ENCODE measurements around the gene RAB20.
"Not testable (repeated sequence)": the region's sequence is repeated elsewhere in the genome, so short reads cannot be mapped to it uniquely, and the experiment has no call there.

RAB20 gene

DNA sequence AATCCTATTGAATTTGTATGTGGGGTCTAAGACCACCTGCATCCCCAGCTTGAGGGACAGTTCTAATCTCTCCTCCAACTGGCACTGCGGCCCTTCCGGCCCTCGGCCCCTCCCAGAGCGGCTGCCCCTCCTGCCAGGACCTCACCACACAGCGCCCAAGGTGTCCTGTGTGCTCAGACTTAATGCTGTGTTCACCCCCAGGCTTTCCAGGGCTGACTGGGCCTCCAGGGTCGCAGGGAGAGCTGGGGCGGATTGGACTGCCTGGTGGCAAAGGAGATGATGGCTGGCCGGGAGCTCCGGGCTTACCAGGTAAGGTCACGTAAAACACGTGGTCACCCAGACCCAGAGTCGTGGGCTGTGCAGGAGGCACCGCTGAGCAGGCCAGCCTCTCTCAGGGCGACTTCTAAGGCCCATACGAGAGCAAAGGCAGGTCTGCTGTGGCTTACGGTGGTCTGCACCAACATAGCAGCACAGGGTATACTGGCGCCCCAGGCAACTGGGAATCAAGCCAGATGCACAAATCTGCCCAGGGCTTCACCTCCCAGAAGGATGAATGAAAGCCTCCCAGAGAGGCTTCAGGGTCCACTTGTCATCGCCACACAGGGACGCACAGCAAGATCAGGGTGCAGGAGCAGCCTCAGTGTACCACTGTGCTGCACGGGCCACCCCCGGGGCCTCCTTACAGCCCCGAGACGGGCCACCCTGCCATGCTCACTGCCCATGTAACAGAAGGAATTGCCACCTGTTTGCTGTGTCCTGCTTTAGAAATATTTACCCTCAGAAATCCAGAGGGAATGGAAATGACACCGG lies 69.4 kb downstream of the RAB20 start:
- DNase-seq (ENCODE audit: low read depth) = no peak

DNA sequence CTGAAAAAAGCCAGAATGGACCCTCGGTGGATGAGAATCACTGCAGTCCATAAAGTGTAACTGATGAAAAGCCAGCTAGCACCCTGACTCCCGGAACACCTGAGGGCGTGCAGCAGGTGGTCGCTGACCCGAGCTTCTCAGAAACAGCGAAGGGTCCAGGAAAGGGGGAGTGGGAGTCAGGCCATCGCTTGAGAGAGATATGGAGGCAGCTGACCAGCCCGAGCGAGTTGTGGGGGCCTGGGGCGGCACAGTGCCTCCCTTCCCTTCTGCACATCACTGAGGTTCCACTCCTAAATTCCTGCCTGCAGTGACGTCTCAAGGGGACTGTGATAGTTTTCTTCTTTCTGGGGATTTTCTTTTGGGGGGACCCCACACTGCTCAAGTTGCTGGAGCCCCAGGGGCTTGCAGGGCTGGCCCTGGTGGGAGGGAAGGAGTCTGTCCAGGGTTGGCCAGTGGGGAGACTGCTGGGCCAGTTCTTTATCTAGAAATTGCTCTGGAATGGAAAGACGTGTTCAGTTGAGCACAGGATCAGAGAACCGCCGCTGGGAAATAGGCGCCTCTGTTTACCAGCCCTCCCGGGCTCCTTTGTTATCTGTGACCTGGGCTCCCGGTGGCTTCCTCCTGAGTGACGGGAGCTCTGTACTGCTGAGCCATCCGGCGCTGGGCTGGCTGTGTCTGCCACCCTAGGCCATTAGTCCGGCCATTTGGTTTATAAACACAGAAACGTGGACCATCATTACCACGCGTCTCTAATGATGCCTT lies 71.3 kb downstream of the RAB20 start:
- DNase-seq (ENCODE audit: low read depth) = no peak

DNA sequence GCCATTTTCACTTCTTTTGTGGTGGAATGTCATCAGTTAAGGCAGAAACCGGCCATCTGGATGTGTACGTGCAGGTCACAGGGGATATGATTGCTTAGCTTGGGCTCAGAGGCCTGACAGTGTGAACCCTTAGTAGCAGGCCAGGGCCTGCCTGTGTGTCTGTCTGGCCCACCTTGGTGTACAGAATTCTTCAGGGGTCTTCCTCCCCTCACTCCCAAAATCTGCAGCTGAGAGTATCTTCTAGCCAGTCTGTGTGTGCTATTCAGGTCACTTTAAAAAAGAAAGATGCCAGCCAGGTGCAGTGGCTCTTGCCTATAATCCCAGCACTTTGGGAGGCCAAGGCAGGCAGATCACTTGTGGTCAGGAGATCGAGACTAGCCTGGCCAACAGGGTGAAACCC lies 74.6 kb downstream of the RAB20 start:
- not testable (repeated sequence) for DNase-seq (ENCODE audit: low read depth)

DNA sequence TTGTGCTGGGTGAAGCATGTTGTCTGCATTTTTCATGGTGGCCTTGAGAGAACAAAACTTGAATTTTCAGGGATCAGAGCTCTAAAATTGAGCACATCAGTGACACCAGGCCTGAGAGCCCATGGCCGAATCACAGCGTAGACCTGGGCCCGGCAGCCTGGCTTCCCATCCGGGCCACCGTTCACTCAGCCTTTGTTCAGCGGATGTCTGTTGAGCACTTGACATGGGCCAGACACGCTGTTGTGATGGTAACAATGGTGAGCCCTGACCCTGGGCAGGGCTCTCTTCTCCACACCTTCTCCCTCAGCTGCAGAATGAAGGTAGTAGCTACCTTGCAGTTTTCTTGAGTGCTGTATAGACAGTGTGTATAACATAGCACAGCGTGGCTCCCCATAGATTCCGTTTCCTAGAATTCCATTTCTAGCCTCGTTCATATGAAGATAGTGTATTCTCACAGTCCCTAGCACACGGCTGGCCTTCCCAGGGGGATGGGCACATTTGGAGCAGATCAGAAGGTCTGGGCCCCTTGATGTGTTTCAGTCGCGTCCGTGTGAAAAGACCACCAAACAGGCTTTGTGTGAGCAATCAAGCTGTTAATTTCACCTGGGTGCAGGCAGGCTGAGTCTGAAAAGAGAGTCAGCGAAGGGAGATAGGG lies 75.3 kb downstream of the RAB20 start:
- DNase-seq (ENCODE audit: low read depth) = no peak

DNA sequence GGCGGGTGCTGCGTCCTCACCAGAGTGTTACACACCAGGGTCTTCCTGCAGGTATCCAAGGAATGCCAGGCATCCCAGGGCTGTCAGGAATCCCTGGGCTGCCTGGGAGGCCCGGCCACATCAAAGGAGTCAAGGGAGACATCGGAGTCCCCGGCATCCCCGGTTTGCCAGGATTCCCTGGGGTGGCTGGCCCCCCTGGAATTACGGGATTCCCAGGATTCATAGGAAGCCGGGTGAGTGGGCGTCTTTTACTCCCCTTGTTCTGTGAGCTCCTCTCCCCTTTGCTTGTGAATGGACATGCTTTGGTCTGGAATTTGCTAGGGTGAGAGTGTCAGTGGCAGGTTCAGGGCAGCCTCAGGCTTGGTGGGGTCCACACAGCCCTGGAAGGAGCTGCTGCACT lies 75.9 kb downstream of the RAB20 start:
- no peak for DNase-seq (ENCODE audit: low read depth)

DNA sequence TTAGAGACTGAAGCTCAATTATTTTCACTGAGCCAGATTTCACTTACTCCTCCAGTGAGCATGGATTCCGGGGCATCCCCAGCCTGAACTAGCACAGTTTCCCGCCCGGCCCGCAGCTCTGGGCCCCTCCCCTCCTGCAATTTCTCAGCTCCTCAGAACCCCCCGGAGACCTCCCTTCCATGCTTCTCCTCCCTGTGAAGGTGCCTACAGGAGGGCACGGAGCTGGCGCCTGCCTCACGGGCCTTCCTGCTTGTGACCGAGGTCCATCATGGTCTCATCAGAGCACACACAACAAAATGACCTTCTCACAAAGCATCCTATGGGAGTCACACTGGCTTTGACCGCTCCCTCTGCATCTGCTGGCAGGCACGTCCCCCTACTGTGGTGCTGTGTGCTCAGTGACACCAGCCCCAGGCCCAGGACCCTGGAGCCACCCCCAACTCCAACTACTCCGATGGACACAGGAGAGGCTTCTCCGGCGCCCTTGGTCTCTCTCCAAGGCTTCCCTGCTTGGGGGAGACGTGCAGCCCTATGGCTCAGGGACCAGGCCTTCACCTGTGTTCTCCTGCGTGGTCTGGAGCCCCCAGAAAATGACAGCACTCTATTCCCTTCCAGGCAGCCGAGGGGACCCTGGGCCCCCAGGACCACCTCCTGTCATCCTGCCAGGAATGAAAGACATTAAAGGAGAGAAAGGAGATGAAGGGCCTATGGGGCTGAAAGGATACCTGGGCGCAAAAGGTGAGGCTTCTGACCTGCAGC lies 77.1 kb downstream of the RAB20 start:
- DNase-seq (ENCODE audit: low read depth) = no peak

DNA sequence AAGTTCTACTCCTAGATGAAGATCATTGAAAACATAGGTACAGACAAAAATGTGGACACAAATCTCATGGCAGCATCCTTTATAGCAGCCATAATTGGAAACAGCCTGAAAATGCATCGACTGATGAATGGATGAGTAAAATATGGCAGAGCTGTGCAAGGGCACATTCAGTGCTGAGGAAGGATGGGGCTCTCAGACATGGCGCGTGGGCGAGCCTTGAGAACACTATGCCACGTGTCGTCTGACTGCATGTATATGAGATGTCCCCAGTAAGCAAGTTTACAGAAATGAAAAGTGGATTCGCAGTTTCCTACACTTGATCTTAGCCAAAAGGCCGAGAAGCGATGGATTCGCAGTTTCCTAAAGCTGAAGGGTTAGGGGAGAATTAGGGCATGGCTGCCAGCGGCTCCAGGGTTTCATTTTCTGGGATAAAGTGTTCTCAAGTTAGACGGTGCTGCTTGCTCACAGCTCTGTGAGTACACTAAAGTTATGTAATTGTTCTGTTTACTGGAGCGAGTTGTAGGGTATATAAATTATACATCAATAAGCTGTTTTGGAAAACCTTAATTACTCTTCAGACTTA lies 78.0 kb downstream of the RAB20 start:
- DNase-seq (ENCODE audit: low read depth) = no peak

DNA sequence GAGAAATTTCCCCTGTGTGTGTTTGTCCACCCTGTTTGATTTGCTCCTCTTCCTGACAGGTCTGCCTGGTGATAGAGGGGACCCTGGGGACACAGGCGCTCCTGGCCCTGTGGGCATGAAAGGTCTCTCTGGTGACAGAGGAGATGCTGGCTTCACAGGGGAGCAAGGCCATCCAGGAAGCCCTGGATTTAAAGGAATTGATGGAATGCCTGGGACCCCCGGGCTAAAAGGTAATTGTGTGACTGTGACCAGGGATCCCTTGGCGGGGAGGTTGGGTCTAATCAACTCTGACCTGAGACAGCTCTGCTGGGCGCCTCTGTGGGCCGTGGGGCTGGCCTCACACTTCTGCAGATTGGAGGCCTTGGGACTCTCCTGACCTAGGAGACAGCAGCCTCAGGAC lies 81.4 kb downstream of the RAB20 start:
- DNase-seq (ENCODE audit: low read depth) = no peak

DNA sequence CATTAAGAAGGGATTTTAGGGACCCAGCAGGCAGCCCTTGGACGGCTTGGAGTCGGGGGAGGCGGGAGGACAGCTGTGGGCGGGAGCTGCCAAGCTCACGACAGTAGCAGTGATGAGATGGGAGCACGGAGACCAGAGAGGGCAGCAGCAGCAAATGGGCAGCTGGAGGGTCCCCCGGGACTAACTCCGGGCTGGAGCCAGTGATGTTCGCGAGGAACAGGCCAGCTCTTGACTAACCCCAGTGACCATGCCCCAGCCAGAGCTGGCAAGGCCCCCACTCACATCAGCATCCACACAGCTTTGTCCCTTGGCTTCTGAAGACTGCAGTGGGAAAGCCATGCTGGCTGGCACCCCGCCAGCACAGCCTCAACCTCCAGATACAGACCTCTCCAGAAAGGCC lies 81.9 kb downstream of the RAB20 start:
- no peak for DNase-seq (ENCODE audit: low read depth)

DNA sequence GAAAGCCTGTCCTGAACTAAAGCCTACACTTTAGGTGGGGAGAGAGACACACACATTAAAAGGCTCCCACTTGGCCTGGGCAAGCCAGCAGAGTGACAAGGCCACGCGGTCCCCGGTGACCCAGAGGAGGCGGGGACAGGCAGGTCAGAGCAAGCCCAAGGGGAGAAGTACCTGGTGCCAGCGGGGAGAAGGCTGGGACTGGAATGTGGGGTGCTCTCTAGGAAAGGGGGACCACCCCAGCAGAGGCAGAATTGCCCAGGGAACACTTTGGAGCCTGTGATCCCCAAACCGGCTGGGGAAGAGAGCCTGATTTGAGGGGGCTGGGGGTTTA lies 82.3 kb downstream of the RAB20 start:
- no peak for DNase-seq (ENCODE audit: low read depth)

DNA sequence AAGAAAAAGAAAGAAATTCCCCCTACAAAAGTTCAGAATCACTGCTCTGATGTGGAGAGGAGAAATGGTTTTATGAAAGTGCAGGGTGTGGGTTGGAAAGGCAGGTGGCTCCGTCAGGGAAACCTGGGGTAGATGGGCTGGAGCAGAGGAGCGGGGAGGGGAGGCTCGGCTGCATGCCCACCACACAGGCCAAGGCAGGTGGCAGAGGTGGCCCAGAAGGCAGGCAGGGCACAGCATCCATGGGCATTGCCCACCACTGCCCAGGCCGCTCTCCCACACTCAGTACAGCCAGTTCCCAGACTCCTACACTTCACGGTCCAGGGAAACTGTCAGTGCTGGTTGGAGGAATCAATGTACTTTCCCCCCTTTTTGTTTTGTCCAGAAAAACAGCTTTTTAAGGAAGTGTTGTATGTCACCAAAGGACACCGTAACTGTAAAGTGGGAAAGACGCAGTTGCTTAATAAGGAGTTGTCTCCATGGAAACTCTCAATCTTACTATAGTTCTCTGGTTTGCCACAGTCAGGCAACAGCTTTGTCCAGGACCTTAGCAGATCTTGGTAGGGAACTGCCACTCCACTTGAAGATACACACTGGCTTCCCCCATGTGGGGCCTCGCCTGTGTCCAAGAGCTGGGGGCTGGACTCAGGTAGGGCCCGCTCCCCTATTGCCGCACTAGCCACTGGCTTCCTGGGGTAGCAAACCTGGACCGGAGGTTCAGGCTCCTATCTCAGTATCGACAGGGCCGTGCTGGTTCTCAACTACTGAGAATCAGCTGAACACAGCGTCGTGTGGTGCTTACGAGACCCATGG lies 82.9 kb downstream of the RAB20 start:
- DNase-seq (ENCODE audit: low read depth) = no peak

DNA sequence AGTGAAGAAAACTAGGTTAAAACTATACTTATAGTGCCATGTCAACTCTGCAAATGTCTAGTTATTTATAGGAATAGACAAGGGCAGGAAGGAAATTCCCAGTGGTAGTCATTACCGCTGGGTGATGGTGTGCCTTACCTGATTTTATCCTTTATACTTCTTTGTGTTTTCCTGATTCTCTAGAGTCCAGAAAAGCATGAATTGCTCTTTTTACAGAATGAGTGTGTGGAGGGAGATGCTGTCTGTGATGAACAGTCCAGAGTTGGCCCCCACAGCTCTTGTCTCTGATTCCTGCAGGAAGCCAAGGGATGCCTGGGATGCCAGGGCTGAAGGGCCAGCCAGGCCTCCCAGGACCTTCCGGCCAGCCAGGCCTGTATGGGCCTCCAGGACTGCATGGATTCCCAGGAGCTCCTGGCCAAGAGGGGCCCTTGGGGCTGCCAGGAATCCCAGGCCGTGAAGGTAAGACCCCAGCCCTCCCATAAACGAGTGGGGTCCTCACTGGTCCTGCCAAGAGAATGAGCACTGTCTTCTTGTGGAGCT lies 83.7 kb downstream of the RAB20 start:
- DNase-seq (ENCODE audit: low read depth) = no peak

DNA sequence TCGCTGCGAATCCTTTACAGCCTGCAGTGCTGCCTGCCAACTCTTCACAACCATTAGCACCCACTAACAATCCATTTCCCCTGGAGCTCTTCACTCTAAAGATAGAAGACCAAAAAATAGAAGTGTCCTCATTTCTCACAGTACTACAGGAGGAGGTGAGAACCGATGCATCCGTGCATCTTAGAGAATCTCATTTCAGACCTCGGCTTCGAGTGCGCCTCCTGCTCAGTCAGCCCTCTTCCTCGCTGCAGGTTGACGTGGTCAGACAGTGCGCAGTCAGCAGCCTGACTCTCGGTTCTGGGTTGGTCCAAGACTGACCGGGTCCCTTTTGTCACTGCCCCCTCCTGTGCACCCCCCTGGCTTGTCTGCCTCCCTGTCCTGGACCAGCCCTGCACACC lies 85.3 kb downstream of the RAB20 start:
- no peak for DNase-seq (ENCODE audit: low read depth)

DNA sequence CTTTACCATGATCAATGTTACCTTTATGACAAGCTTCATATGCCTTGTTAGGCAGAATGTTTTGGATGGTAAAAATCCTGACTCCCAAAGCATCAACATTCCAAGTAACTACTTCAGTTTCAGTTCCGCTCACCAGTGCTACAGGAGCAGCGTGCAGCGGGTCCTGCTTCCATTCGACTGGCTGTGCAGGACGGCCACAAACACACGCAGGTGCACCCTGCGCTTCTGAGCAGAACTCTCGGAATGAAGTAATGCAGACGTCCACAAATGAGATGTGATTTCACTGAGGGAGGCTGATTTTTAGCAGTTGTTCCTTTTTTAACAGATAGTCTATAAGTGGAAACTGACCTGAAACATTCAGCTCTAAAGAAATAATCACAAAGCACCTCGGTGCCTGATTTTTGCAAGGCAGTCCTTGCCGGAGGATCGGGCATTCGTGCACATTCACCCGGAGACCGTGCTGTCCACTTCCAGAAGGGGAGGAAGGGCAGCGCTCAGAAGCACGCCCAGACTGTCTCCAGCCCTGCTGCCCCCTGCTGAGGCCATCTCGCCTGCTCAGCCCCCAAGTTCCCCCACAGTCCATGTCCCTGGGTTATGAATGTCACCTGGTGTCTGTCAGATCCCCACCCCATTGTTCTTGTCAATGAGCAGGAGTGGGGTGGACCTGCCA lies 85.8 kb downstream of the RAB20 start:
- no peak for DNase-seq (ENCODE audit: low read depth)

DNA sequence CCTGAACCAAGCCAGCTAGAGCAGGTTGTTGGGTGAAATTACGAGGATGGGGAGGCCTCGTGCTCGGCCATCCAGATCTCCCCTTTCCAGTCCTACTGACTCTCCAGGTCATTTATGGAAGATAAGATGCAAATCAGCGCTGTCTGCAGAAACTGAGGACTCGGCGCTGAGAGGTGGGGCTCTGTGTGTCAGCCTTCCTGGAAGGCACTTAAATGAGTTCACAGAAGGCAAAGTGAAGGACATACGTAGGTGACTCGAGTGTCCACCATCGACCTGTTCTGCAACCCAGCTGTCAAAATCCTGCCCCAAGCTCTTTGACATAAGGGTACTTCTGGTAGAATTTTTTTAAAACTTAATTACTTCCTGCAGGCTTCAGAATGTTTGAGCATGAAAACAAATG lies 86.4 kb downstream of the RAB20 start:
- DNase-seq (ENCODE audit: low read depth) = no peak

DNA sequence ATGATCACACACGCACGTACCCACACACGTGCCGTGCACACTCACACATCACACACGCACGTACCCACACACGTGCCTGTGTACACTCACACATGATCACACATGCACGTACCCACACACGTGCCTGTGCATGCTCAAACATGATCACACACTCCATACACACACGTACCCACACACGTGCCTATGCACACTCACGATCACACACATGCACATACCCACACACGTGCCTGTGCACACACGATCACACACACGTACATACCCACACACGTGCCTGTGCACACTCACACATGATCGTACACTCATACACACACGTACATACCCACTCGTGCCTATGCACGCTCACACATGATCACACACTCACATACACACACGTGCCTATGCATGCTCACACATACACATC lies 86.8 kb downstream of the RAB20 start:
- no peak for DNase-seq (ENCODE audit: low read depth)
